ENCODE data around the gene SNED1.

DNA sequence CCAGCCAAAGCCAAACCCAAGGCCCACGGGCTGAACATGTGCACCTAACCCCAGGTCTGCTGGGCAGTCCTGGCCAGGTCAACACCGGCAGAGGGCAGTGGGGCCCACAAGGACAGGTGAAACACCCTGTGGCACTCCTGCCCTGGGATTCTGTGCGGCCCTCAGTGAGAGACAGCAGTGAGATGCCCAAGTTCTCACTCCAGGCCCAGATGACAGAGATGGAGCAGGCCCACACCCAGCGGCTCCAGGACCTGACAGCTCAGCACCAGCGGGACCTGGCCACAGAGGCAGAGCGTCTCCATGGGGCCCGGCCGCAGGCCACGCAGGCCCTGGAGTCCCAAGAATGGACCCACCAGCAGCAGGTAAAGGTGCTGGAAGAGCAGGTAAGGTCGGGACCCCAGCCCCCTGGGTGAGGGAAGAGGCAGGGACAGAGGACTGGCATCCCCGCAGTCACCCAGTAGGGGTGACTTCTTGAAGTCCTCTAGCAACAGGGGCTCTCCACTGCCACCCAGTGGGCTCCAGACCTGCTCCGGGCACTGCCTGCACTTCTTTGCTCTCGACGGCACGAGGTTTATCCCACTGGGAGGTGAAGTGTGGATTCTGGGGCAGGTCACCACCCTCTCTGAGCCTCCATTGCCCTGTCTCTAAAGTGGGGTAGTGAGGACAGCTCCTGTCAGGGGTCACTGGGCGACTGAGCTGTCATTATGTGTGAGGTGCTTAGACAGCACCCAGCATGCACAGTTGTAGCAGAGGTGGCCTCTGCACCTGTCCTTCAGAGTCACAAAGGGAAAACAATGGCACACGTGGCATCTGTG is 8.8 kb upstream of the SNED1 start:
- TF ChIP-seq POLR2A (IDR thresholded peaks at IDR 0.05) (no peak), POLR2AphosphoS5 (IDR thresholded peaks at IDR 0.05) (no peak), EP300 (IDR thresholded peaks at IDR 0.05) (no peak)
- TF ChIP-seq, protein P1, sequence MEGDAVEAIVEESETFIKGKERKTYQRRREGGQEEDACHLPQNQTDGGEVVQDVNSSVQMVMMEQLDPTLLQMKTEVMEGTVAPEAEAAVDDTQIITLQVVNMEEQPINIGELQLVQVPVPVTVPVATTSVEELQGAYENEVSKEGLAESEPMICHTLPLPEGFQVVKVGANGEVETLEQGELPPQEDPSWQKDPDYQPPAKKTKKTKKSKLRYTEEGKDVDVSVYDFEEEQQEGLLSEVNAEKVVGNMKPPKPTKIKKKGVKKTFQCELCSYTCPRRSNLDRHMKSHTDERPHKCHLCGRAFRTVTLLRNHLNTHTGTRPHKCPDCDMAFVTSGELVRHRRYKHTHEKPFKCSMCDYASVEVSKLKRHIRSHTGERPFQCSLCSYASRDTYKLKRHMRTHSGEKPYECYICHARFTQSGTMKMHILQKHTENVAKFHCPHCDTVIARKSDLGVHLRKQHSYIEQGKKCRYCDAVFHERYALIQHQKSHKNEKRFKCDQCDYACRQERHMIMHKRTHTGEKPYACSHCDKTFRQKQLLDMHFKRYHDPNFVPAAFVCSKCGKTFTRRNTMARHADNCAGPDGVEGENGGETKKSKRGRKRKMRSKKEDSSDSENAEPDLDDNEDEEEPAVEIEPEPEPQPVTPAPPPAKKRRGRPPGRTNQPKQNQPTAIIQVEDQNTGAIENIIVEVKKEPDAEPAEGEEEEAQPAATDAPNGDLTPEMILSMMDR (IDR thresholded peaks at IDR 0.05): peak in 3 of 7 experiments; percentile 23 to 33 (median 30)
